Measurements from ENCODE around the gene MOK.
"Not testable (repeated sequence)": the region's sequence is repeated elsewhere in the genome, so short reads cannot be mapped to it uniquely, and the experiment has no call there.

Gene MOK
- total RNA-seq: 0.40 to 2.3 (median 1.2) reads per million in 18 experiments

- peak; percentile 97 to 99 for DNase-seq
Observed at GRCh38 chr14:102304611-102305506, at the start of gene MOK. Gene MOK (minus strand): TSS chr14:102305164. CDS start chr14:102304968, 196 bp downstream.

- no peak for DNase-seq
Observed at GRCh38 chr14:102353126-102353619, 48.2 kb upstream of the MOK start.

- DNase-seq: no peak
Observed at GRCh38 chr14:102352213-102352612, 47.2 kb upstream of the MOK start.

GRCh38 chr14:102351593-102351992, 46.6 kb upstream of the MOK start:
- peak; percentile 11 to 30 for DNase-seq

GRCh38 chr14:102351023-102351422, 46.1 kb upstream of the MOK start:
- no peak for DNase-seq

GRCh38 chr14:102348376-102348775, 43.4 kb upstream of the MOK start:
- no peak for DNase-seq

- no peak for DNase-seq
Observed at GRCh38 chr14:102346645-102347044, 41.7 kb upstream of the MOK start.

GRCh38 chr14:102345232-102345631, 40.3 kb upstream of the MOK start:
- no peak for DNase-seq

- DNase-seq: no peak
Observed at GRCh38 chr14:102344485-102344884, 39.5 kb upstream of the MOK start.

- DNase-seq: no peak
Observed at GRCh38 chr14:102344084-102344483, 39.1 kb upstream of the MOK start.

GRCh38 chr14:102342238-102342637, 37.3 kb upstream of the MOK start:
- no peak for DNase-seq

GRCh38 chr14:102341566-102341965, 36.6 kb upstream of the MOK start:
- DNase-seq: no peak

- no peak for DNase-seq
Observed at GRCh38 chr14:102338724-102339123, 33.8 kb upstream of the MOK start.

- no peak for DNase-seq
Observed at GRCh38 chr14:102335163-102335562, 30.2 kb upstream of the MOK start.

GRCh38 chr14:102333795-102334705, 29.1 kb upstream of the MOK start:
- peak; percentile 44 to 68 for DNase-seq

GRCh38 chr14:102333390-102333789, 28.4 kb upstream of the MOK start:
- peak; percentile 57 to 73 for DNase-seq

- no peak for DNase-seq
Observed at GRCh38 chr14:102330806-102331205, 25.8 kb upstream of the MOK start.

- DNase-seq: not testable (repeated sequence)
Observed at GRCh38 chr14:102329381-102329780, 24.4 kb upstream of the MOK start.

GRCh38 chr14:102326583-102326982, 21.6 kb upstream of the MOK start:
- DNase-seq: no peak

- DNase-seq: no peak
Observed at GRCh38 chr14:102325791-102326345, 20.9 kb upstream of the MOK start.

GRCh38 chr14:102323102-102323501, 18.1 kb upstream of the MOK start:
- DNase-seq: peak; percentile 69 to 78

Data from inflammatory macrophage (primary cell).